GM12892 (cell line): ENCODE measurements around the gene SERPINI1.

ENCODE experiments used
- POLR2A ChIP-seq: IDR thresholded peaks from 2 replicates; pipeline ENCODE4 v1.6.1; 2011; ENCODE audit warnings: low read depth, low read length, control low read depth
- POLR2AphosphoS5 ChIP-seq: IDR thresholded peaks from 2 replicates; pipeline ENCODE4 v1.6.1; 2011; ENCODE audit warnings: low read depth, low read length, control low read depth
- TAF1 ChIP-seq: IDR thresholded peaks from 2 replicates; pipeline ENCODE4 v1.6.1; 2011; ENCODE audit warnings: low read depth, mild to moderate bottlenecking, control low read depth, low read length, borderline replicate concordance

DNA sequence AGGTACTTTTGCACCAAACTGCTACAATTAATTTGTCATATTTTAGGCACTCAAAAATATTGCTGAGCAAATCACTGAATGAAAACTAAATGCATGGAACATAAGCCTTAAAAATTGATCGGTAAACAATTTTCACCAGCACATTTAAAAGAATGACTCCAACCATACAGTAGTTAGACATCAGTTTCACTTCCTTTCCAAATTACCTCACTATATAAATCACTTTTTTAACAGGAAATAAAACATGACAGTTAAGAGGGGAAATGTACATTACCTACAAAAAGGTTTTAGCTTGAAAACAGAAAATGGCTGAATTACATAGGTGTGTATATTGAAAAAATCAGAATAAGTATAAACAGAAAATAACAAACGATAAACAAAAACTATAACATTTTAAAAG lies 108.4 kb downstream of the SERPINI1 start:
- no peak for TF ChIP-seq POLR2A
- TF ChIP-seq TAF1 = no peak
- no peak for TF ChIP-seq POLR2AphosphoS5
